PFSK-1 (cell line): Measurements from ENCODE around the gene OR4M1.
"Not testable (repeated sequence)": the region's sequence is repeated elsewhere in the genome, so short reads cannot be mapped to it uniquely, and the experiment has no call there.

Experiments used
- FOXP2 ChIP-seq: optimal IDR thresholded peaks from 2 replicates; pipeline ENCODE3; 2011; ENCODE audit warnings: borderline replicate concordance, control low read depth, inconsistent platforms; ENCODE audit not compliant: insufficient read depth; ENCODE audit errors: extremely low read length, extremely low read depth
- POLR2AphosphoS5 ChIP-seq: IDR thresholded peaks from 2 replicates; pipeline ENCODE4 v1.6.1; 2012; ENCODE audit warnings: low read depth, mild to moderate bottlenecking, control low read depth, low read length, moderate library complexity
- SIN3A ChIP-seq: IDR thresholded peaks from 2 replicates; pipeline ENCODE4 v1.6.1; 2012; ENCODE audit warnings: mild to moderate bottlenecking, low read length, moderate library complexity, borderline replicate concordance; ENCODE audit not compliant: insufficient read depth
- TAF1 ChIP-seq: IDR thresholded peaks from 2 replicates; pipeline ENCODE4 v1.6.1; 2012; ENCODE audit warnings: low read length, control low read depth, borderline replicate concordance; ENCODE audit not compliant: insufficient read depth
- TF ChIP-seq, protein P1 (sequence below), 2 experiments: IDR thresholded peaks; 2 replicates each; pipeline versions ENCODE4 v1.6.1 to v1.8.0; 2011 to 2012; ENCODE audit warnings: low read depth in 2 of 2, low read length in 2 of 2, control low read depth in 1 of 2, inconsistent platforms in 1 of 2, mild to moderate bottlenecking in 1 of 2, moderate library complexity in 1 of 2; ENCODE audit not compliant: insufficient read depth in 1 of 2

The OR4M1 gene

GRCh38 chr14:19775587-19775986 lies 2.3 kb downstream of the OR4M1 start:
- TF ChIP-seq FOXP2 (no peak), POLR2AphosphoS5 (no peak), SIN3A (no peak), TAF1 (no peak)
- TF ChIP-seq, protein P1, sequence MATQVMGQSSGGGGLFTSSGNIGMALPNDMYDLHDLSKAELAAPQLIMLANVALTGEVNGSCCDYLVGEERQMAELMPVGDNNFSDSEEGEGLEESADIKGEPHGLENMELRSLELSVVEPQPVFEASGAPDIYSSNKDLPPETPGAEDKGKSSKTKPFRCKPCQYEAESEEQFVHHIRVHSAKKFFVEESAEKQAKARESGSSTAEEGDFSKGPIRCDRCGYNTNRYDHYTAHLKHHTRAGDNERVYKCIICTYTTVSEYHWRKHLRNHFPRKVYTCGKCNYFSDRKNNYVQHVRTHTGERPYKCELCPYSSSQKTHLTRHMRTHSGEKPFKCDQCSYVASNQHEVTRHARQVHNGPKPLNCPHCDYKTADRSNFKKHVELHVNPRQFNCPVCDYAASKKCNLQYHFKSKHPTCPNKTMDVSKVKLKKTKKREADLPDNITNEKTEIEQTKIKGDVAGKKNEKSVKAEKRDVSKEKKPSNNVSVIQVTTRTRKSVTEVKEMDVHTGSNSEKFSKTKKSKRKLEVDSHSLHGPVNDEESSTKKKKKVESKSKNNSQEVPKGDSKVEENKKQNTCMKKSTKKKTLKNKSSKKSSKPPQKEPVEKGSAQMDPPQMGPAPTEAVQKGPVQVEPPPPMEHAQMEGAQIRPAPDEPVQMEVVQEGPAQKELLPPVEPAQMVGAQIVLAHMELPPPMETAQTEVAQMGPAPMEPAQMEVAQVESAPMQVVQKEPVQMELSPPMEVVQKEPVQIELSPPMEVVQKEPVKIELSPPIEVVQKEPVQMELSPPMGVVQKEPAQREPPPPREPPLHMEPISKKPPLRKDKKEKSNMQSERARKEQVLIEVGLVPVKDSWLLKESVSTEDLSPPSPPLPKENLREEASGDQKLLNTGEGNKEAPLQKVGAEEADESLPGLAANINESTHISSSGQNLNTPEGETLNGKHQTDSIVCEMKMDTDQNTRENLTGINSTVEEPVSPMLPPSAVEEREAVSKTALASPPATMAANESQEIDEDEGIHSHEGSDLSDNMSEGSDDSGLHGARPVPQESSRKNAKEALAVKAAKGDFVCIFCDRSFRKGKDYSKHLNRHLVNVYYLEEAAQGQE (IDR thresholded peaks at IDR 0.05; ENCODE audit: insufficient read depth in 1 of 2, low read depth in 2 of 2, low read length in 2 of 2): no peak

DNA sequence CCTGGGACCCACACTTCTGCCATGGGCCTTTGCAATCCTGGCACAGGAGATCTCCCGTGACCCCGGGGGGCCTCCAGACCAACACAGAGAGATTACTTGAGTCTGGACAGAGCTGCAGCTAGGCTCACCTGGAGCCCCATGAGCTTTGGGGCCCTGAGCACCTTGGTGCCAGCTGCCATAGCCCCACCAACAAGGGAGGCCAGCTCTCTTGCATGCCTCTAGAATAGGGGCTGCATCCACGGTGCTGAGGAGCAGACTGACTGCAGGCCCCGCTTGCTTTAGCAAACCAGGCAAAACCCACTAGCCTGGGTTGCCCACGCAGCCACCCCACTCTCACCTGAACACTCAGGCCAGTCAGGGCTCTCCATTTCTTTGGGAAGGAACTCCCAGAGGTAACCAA lies 26.6 kb downstream of the OR4M1 start:
- TF ChIP-seq FOXP2 (no peak), POLR2AphosphoS5 (no peak), SIN3A (no peak), TAF1 (no peak)
- TF ChIP-seq, protein P1 (IDR thresholded peaks at IDR 0.05; ENCODE audit: insufficient read depth in 1 of 2, low read depth in 2 of 2, low read length in 2 of 2): no peak

- no peak for TF ChIP-seq FOXP2
- no peak for TF ChIP-seq SIN3A
- no peak for TF ChIP-seq POLR2AphosphoS5
- no peak for TF ChIP-seq TAF1
- TF ChIP-seq, protein P1 (IDR thresholded peaks at IDR 0.05; ENCODE audit: insufficient read depth in 1 of 2, low read depth in 2 of 2, low read length in 2 of 2): no peak
These were observed 27.2 kb downstream of the OR4M1 start for GRCh38 chr14:19800282-19801117.

DNA sequence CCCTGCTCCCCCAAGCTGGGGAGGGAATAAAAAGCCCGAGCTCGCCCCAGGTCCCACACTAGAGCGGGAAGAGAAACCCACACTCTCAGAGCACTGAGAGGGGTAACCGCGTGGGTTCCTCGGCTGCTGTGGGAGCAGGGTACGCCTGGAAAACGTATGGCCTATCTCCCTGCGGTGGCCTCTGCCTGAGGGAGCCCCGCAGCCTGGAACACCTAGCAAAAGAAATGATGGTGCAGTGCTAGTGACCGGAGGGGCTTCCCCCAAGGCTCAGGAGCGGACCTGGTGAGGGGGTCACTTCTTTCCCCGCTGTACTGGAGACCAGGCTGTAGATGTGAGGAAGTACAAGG lies 27.8 kb downstream of the OR4M1 start:
- TF ChIP-seq, protein P1 (IDR thresholded peaks at IDR 0.05; ENCODE audit: insufficient read depth in 1 of 2, low read depth in 2 of 2, low read length in 2 of 2): no peak
- TF ChIP-seq FOXP2 (no peak), TAF1 (no peak), POLR2AphosphoS5 (no peak), SIN3A (no peak)

DNA sequence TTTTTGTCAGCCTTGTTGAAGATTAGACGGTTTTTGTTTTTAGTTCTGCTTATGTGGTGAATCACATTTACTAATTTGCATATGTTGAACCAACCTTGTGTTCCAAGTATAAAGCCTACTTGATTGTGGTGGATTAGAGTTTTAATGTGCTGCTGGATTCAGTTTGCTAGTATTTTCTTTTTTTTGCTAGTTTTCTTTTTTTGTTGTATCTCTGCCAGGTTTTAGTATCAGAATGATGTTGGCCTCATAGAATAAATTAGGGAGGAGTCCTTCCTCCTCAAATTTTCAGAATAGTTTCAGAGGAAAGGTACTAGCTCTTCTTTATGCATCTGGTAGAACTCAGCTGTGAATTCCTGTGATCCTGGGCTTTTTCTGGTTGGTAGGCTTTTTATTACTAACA lies 30.2 kb downstream of the OR4M1 start, which contains the start of gene OR4N2:
Gene OR4N2, plus strand, starts transcription at position 301 of the 400 bp plus-strand sequence. CDS start 23,679 bp downstream, outside the sequence.
- not testable (repeated sequence) for TF ChIP-seq SIN3A, POLR2AphosphoS5, TAF1
